K562 (cell line): ENCODE data around the gene ADAMTS15. TPM values are rescaled to one million over a fixed set of nuclear protein-coding genes. Genes with fewer than 3 reads are reported as not detected.

Experiments used
- C11orf30 ChIP-seq: fragments of 450-650 bp; IDR thresholded peaks from 2 replicates; pipeline ENCODE4 v1.6.1; 2016; ENCODE audit warnings: low read depth, mild to moderate bottlenecking
- CREB5 ChIP-seq: fragments of 250-450 bp; sonication (Bioruptor Pico); IDR thresholded peaks from 2 replicates; pipeline ENCODE4 v1.5.0; 2020; ENCODE audit warnings: mild to moderate bottlenecking
- HES1 ChIP-seq: fragments of 450-650 bp; IDR thresholded peaks from 2 replicates; pipeline ENCODE4 v1.6.1; 2016; ENCODE audit warnings: low read depth, mild to moderate bottlenecking, moderate library complexity
- HINFP ChIP-seq: fragments of 450-650 bp; conservative IDR thresholded peaks from 2 replicates; pipeline ENCODE4 v1.6.1; 2016; ENCODE audit warnings: missing genetic modification characterization, low read depth, mild to moderate bottlenecking, control low read depth, missing compliant biosample characterization
- ZNF274 ChIP-seq: IDR thresholded peaks from 2 replicates; pipeline ENCODE4 v1.6.1; 2011; ENCODE audit warnings: low read depth, mild to moderate bottlenecking, low read length, moderate library complexity, borderline replicate concordance
- polyA plus RNA-seq, 8 experiments: library from polyadenylated mRNA; depleted of rRNA in 4 of 8; stranded (reverse) in 5 of 8; unstranded in 3 of 8; fragments of >200 nt; fragmentation: Nextera tagmentation in 2 of 8; fragmentation: Illumina TruSeq in 1 of 8; extraction: Ambion mirVana in 2 of 8; extraction: Trizol in 1 of 8; gene quantifications; 2 replicates each; pipeline versions ENCODE4 v1.2.1 to v1.2.3, GENCODE V29; 2011 to 2014; ENCODE audit warnings: inconsistent platforms in 1 of 8, missing spikeins in 1 of 8
- total RNA-seq, 7 experiments: library from RNA; depleted of rRNA in 6 of 7; stranded (reverse); fragments of >200 nt in 6 of 7; fragmentation: Illumina TruSeq in 2 of 7; extraction: Trizol in 2 of 7; gene quantifications; 2 replicates each; pipeline versions ENCODE4 v1.2.1 to v1.2.3, GENCODE V29; 2011 to 2021; ENCODE audit warnings: low replicate concordance in 1 of 7
- TF ChIP-seq, protein P1 (sequence below), 2 experiments: fragments of 450-650 bp; conservative IDR thresholded peaks; 2 replicates each; pipeline ENCODE4 v1.6.1; 2017; ENCODE audit warnings: mild to moderate bottlenecking in 2 of 2, moderate library complexity in 2 of 2

ADAMTS15 gene
- total and polyA plus RNA-seq, 9 of the 15 experiments (the other 6 are each of a cell fraction or from before 2014, with no cell fraction given) = 0.04 TPM; not detected in 8

DNA sequence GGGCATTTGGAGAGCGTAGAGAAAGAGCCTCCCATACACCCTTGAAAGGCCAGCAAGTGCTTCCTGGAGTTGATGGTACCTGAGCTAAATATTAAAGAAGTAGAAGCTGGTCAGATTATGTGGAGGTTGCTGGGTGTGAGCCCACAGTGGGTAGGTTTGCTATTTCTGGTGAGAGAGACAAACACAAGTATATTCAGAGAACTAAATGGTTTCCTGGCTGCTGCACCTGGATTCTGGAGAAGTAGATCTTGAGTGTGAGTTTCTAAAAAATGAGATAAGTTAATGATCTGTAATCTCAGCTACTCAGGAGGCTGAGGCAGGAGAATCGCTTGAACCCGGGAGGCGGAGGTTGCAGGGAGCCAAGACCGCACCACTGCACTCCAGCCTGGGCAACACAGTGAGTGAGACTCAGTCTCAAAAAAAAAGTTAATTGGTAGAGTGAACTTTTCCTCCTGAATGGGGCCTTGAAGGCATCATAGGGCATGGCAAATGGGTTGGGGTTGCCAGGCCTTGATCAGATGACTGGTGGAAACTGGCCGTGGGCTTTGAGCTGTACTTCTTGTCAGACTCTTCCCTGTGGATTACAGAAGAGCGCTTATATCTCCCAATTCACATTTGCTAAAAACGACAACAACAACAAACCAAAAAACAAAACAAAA is 75.8 kb downstream of the ADAMTS15 start (continued):
- no peak for TF ChIP-seq HINFP (tag)
- TF ChIP-seq ZNF274 = no peak
- TF ChIP-seq, protein P1, sequence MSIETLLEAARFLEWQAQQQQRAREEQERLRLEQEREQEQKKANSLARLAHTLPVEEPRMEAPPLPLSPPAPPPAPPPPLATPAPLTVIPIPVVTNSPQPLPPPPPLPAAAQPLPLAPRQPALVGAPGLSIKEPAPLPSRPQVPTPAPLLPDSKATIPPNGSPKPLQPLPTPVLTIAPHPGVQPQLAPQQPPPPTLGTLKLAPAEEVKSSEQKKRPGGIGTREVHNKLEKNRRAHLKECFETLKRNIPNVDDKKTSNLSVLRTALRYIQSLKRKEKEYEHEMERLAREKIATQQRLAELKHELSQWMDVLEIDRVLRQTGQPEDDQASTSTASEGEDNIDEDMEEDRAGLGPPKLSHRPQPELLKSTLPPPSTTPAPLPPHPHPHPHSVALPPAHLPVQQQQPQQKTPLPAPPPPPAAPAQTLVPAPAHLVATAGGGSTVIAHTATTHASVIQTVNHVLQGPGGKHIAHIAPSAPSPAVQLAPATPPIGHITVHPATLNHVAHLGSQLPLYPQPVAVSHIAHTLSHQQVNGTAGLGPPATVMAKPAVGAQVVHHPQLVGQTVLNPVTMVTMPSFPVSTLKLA (conservative IDR thresholded peaks at IDR 0.05) = no peak
- TF ChIP-seq CREB5 = no peak
- TF ChIP-seq C11orf30 = no peak
- no peak for TF ChIP-seq HES1
